Endothelial cell of umbilical vein (primary cell): ENCODE results near the gene RGS8. TPM values are rescaled to one million over a fixed set of nuclear protein-coding genes. Genes with fewer than 3 reads are reported as not detected.

Experiments
- BruUV-seq: library from RNA; stranded (reverse); fragments of 400-500 nt; replicated peaks from 2 replicates; lab custom pipeline; 2021; lab: Mats Ljungman, UMichigan
- CTCF ChIA-PET: fragments of 300-600, 350-600 bp; sonication (Branson Sonifier 250); formaldehyde crosslinking; loops from one replicate; lab custom pipeline; 2021; ENCODE audit warnings: antibody characterized with exemption, inconsistent platforms; lab: Charles Lee
- POLR2A ChIA-PET: fragments of 300-600, 350-600 bp; sonication (Branson Sonifier 250); formaldehyde crosslinking; loops from one replicate; lab custom pipeline; 2021; ENCODE audit warnings: antibody characterized with exemption, inconsistent platforms; lab: Charles Lee
- DNase-seq: peaks from one replicate; pipeline ENCODE4 v3.0.0-alpha.2; 2011; ENCODE audit warnings: low read depth, low spot score
- FAIRE-seq: peaks from 2 replicates; lab custom pipeline; 2011; peaks lifted over from hg19 to GRCh38; lab: Jason Lieb, UNC
- H2AFZ ChIP-seq: 2 replicates; pipeline ENCODE4 v1.6.0; 2012; ENCODE audit warnings: low read depth, low read length, control low read depth, inconsistent platforms
- H3K27ac ChIP-seq: 2 replicates; pipeline ENCODE4 v1.5.1; 2011; ENCODE audit warnings: low read depth, mild to moderate bottlenecking, control low read depth, low read length, moderate library complexity; ENCODE audit not compliant: insufficient read depth
- H3K27me3 ChIP-seq, 2 experiments: 2 replicates each; pipeline versions ENCODE4 v1.6.0 to v1.6.1; 2011; ENCODE audit warnings: low read length in 2 of 2, mixed read lengths in 1 of 2; ENCODE audit not compliant: control insufficient read depth in 2 of 2, insufficient read depth in 2 of 2
- H3K36me3 ChIP-seq, 2 experiments: 2 replicates in 1 of 2; 3 replicates in 1 of 2; pipeline ENCODE4 v1.5.1; 2011; ENCODE audit warnings: low read length in 2 of 2, mild to moderate bottlenecking in 1 of 2, moderate library complexity in 1 of 2; ENCODE audit not compliant: control insufficient read depth in 2 of 2, insufficient read depth in 2 of 2; ENCODE audit errors: extremely low read depth in 1 of 2
- H3K4me1 ChIP-seq: 3 replicates; pipeline ENCODE4 v1.5.1; 2011; ENCODE audit warnings: mild to moderate bottlenecking, low read length; ENCODE audit not compliant: control insufficient read depth, insufficient read depth; ENCODE audit errors: extremely low read depth
- H3K4me2 ChIP-seq: 2 replicates; pipeline ENCODE4 v1.6.1; 2011; ENCODE audit warnings: low read length, control low read depth, mixed read lengths; ENCODE audit not compliant: insufficient read depth
- H3K4me3 ChIP-seq, 3 experiments: fragments of 200-600 bp in 1 of 3; sonication (generic), shearing (Covaris generic) in 1 of 3; replicated peaks in 1 of 3; 2 replicates each; pipeline ENCODE4 v1.5.1; 2011 to 2016; ENCODE audit warnings: control low read depth in 3 of 3, low read length in 3 of 3, mild to moderate bottlenecking in 2 of 3, inconsistent platforms in 1 of 3, low read depth in 1 of 3, moderate library complexity in 1 of 3; ENCODE audit not compliant: insufficient read depth in 1 of 3
- H3K79me2 ChIP-seq: 2 replicates; pipeline ENCODE4 v1.6.0; 2012; ENCODE audit warnings: low read length, inconsistent platforms; ENCODE audit not compliant: control insufficient read depth, insufficient read depth
- H3K9ac ChIP-seq: replicated peaks from 2 replicates; pipeline ENCODE3; 2011; ENCODE audit warnings: low read length, control low read depth; ENCODE audit not compliant: insufficient read depth; ENCODE audit errors: extremely low read depth
- H3K9me1 ChIP-seq: replicated peaks from 3 replicates; pipeline ENCODE4 v1.6.0; 2011; ENCODE audit warnings: mild to moderate bottlenecking, low read length; ENCODE audit not compliant: control insufficient read depth, insufficient read depth; ENCODE audit errors: extremely low read depth
- H3K9me3 ChIP-seq: replicated peaks from 2 replicates; pipeline ENCODE4 v1.5.1; 2012; ENCODE audit warnings: low read length, inconsistent platforms; ENCODE audit not compliant: control insufficient read depth, insufficient read depth
- H4K20me1 ChIP-seq: replicated peaks from 2 replicates; pipeline ENCODE3; 2011; ENCODE audit warnings: mild to moderate bottlenecking, low read length; ENCODE audit not compliant: control insufficient read depth, insufficient read depth; ENCODE audit errors: extremely low read depth
- CTCF ChIP-seq, 2 donors: IDR thresholded peaks; 1 replicate in 1 of 2; 2 replicates in 1 of 2; pipeline ENCODE4 v1.5.1; 2011; ENCODE audit warnings: low read length in 2 of 2, mild to moderate bottlenecking in 2 of 2, moderate library complexity in 2 of 2, control low read depth in 1 of 2, inconsistent platforms in 1 of 2, low read depth in 1 of 2; ENCODE audit not compliant: insufficient read depth in 1 of 2; ENCODE audit errors: extremely low read depth in 1 of 2
- EZH2 ChIP-seq: IDR thresholded peaks from 2 replicates; pipeline ENCODE4 v1.6.1; 2012; ENCODE audit warnings: borderline replicate concordance, low read depth, mild to moderate bottlenecking, moderate library complexity, low read length, inconsistent platforms; ENCODE audit not compliant: severe bottlenecking
- FOS ChIP-seq: IDR thresholded peaks from 2 replicates; pipeline ENCODE4 v1.6.1; 2011; ENCODE audit warnings: mild to moderate bottlenecking, low read length, moderate library complexity, borderline replicate concordance; ENCODE audit not compliant: insufficient read depth
- GATA2 ChIP-seq: IDR thresholded peaks from 2 replicates; pipeline ENCODE4 v1.7.0; 2011; ENCODE audit warnings: low read depth, mild to moderate bottlenecking, moderate library complexity, mixed read lengths, low read length; ENCODE audit not compliant: insufficient read length, insufficient read depth
- JUN ChIP-seq: IDR thresholded peaks from 2 replicates; pipeline ENCODE4 v1.6.1; 2011; ENCODE audit warnings: borderline replicate concordance, low read depth; ENCODE audit not compliant: insufficient read length, insufficient read depth
- MAX ChIP-seq: IDR thresholded peaks from 2 replicates; pipeline ENCODE4 v1.6.1; 2011; ENCODE audit not compliant: insufficient read depth, insufficient read length
- MYC ChIP-seq: IDR thresholded peaks from one replicate; pipeline ENCODE4 v1.6.1; 2011; ENCODE audit warnings: mild to moderate bottlenecking, low read depth, low read length
- POLR2A ChIP-seq: IDR thresholded peaks from 2 replicates; pipeline ENCODE4 v1.6.1; 2012; ENCODE audit warnings: low read depth, mild to moderate bottlenecking, control low read depth, low read length
- POLR2AphosphoS5 ChIP-seq: IDR thresholded peaks from 2 replicates; pipeline ENCODE4 v1.6.1; 2012; ENCODE audit warnings: low read depth, mild to moderate bottlenecking, control low read depth, low read length, moderate library complexity; ENCODE audit not compliant: insufficient read depth
- dilution Hi-C: fragments of 300-500 bp; cut with MboI; formaldehyde crosslinking; loops from one replicate; pipeline ENCODE4 v1.15.0; 2019; ENCODE audit warnings: low sequenced_read_pairs; ENCODE audit not compliant: extremely low pct_ligation_motif_present
- intact Hi-C: fragments of 100-400 bp; cut with micrococcal nuclease; formaldehyde crosslinking; loops from one replicate; pipeline ENCODE4 v1.10.0; 2022
- polyA plus RNA-seq, 4 experiments: library from polyadenylated mRNA; depleted of rRNA in 3 of 4; stranded (reverse) in 3 of 4; unstranded in 1 of 4; fragments of >200 nt; gene quantifications; 2 replicates each; pipeline versions ENCODE4 v1.2.1 to v1.2.3, GENCODE V29; 2011 to 2012; ENCODE audit warnings: missing spikeins in 1 of 4
- total RNA-seq: library from RNA; stranded (reverse); gene quantifications from 2 replicates; pipeline ENCODE4 v1.2.3, GENCODE V29; 2021

Gene RGS8
- total and polyA plus RNA-seq, 2 donors (not counting 3 experiments of a cell fraction or from before 2014, with no cell fraction given) = not detected

GRCh38 chr1:182667848-182668505 lies 16.4 kb downstream of the RGS8 start:
- CTCF ChIA-PET = no interaction called here
- H3K4me2 ChIP-seq = no peak overlapping the region
- TF ChIP-seq MAX (no peak), JUN (no peak), EZH2 (no peak), MYC (no peak), FOS (no peak), CTCF (IDR thresholded peaks at IDR 0.05; ENCODE audit: extremely low read depth in 1 of 2, insufficient read depth in 1 of 2, low read depth in 1 of 2, low read length in 2 of 2) (no peak), GATA2 (no peak), POLR2A (no peak), POLR2AphosphoS5 (no peak)
- H3K27ac ChIP-seq = no peak overlapping the region
- no peaks in the 10 kb centered on the region for H3K36me3 ChIP-seq
- intact Hi-C loops (no loop called here), dilution Hi-C loops (no loop called here)
- POLR2A ChIA-PET = no interaction called here
- no peaks in the 10 kb centered on the region for H3K4me1 ChIP-seq
- H2AFZ ChIP-seq = no peak overlapping the region
- H4K20me1 ChIP-seq = no peaks in the 10 kb centered on the region
- H3K9ac ChIP-seq = no peak overlapping the region
- H3K9me3 ChIP-seq = no peaks in the 10 kb centered on the region
- H3K9me1 ChIP-seq = no peaks in the 10 kb centered on the region
- H3K4me3 ChIP-seq = no peak overlapping the region
- H3K27me3 ChIP-seq = no peaks in the 10 kb centered on the region
- FAIRE-seq (no peak), DNase-seq (no peak)
- BruUV-seq = no TSS peak
- no peaks in the 10 kb centered on the region for H3K79me2 ChIP-seq
